Activated naive CD4-positive, alpha-beta T cell treated with Interleukin-2 at 50 U/mL for 16 hours (primary cell): ENCODE results near the gene P3H2.

Experiments
- DNase-seq: peaks from one replicate; pipeline ENCODE4 v3.0.0-alpha.2; 2020

P3H2 gene

DNA sequence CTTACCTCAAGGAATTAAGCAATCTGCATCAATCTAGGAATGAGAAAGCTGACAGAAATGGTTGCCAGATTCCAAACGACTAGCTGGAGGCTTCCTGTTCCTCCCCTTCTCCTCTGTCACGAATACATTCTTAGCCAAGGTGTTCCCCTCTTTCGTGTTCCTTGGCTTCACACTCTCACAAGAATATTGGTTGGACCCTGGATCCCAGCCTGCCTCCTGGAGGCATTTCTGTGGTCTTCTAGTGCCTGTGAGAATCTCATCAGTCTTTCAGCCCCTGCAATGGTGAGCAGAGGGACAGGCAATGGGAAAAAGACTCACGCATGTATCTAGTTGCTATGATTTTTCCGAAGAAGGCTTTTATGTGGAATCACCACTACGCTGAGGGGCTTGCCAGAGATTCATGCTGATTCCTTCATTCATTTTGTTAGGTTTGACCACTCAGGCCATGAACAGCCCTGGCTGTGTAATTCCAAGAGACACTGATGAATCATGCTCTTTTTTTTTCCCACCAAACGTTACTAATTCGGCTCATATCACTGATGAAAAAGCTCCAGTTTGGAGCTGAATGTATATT, 1.6 kb upstream of the P3H2 start:
- no peak for DNase-seq

- DNase-seq, result no peak
Observed at GRCh38 chr3:190121383-190121782, 686 bp upstream of the P3H2 start.

GRCh38 chr3:190121061-190121377, 322 bp upstream of the P3H2 start:
- no peak for DNase-seq

GRCh38 chr3:190119461-190120268, 1.0 kb downstream of the P3H2 start:
- no peak for DNase-seq

- no peak for DNase-seq
Observed at GRCh38 chr3:190118438-190118837, 2.3 kb downstream of the P3H2 start.

- DNase-seq, result no peak
Observed at GRCh38 chr3:190117981-190118380, 2.7 kb downstream of the P3H2 start.

- no peak for DNase-seq
Observed at GRCh38 chr3:190116551-190117067, 4.1 kb downstream of the P3H2 start.

GRCh38 chr3:190110826-190111225, 9.9 kb downstream of the P3H2 start:
- DNase-seq, result no peak

DNA sequence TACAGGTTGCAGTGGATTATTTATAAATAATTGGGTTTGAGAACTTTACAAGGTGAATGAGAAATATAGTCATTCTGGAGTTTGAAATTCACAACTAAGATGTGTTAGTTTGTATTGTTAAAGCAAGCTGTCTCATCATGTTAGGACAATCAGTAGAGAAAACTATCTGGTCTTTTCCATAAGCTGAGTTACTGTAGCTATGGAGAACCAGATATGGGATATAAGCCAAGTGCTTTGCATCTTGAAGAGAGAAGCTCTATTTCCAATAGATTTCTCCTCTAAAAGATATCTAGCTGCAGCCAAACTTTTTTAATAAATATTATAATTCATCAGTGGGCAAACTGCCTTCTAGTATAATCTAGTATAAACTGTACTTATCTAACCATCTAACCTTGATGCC, 11.3 kb downstream of the P3H2 start:
- DNase-seq, result no peak

DNA sequence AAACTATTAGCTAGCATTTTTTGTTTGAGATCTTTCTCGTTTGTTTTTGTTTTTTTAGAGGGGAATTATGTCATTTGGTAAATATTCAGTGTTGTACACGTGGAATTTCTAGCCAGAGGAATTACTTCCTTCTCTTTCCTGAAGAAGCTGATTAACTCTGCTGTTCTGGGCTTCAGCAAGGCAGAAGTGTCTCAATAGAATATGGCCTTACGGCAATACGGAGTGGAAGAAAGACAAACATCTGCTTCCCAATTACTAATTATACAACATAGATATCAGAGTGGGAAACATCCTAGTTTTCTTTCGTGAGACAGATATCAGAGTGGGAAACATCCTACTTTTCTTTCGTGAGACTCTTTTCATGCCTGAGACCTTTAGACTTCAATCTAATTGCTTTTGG, 11.9 kb downstream of the P3H2 start:
- DNase-seq, result no peak

DNA sequence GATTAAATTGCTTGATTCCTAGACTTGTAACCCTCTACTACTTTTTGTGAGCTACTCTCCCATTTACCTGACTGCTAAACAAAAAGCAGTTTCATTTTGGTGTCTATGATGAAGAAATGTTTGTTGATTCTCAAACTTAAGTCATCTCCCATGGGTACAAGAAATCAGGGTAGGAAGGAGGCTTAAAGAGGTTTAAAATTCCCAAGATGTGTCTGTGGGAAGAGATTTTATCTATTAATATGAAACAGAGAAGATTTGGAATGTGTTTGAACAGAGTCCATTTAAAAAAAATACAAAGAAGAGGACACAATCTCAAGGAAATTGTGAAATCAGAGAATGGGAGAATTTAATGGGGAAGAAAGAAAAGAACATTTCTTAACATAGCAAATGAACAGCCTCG, 14.8 kb downstream of the P3H2 start:
- no peak for DNase-seq

DNA sequence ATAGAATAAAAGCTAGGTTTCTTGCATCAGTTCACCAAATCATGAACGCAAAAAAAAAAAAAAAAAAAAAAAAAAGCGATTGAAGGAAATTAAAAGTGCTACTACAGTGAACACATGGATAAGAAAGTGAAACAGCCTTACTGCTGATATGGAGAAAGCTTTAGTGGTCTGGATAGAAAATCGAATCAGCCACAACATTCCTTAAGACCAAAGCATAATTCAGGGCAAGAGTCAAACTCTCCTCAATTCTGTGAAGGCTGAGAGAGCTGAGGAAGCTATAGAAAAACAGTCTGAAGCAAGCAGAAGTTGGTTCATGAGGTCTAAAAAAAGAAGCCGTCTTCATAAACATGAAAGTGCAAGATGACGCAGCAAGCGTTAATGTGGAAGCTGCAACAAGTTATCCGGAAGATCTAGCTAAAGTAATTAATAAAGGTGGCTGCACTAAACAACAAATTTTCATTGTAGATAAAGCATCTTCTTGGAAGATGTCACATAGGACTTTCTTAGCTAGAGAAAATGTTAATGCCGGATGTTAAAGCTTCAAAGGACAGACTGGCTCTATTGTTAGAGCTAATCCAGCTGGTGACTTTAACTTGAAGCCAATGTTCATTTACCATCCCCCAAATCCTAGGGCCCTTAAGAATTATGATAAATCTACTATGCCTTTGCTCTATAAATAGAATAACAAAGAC, 19.2 kb downstream of the P3H2 start:
- no peak for DNase-seq

GRCh38 chr3:190099099-190099498, 21.6 kb downstream of the P3H2 start:
- DNase-seq, result no peak

- no peak for DNase-seq
Observed at GRCh38 chr3:190097617-190098016, 23.1 kb downstream of the P3H2 start.

DNA sequence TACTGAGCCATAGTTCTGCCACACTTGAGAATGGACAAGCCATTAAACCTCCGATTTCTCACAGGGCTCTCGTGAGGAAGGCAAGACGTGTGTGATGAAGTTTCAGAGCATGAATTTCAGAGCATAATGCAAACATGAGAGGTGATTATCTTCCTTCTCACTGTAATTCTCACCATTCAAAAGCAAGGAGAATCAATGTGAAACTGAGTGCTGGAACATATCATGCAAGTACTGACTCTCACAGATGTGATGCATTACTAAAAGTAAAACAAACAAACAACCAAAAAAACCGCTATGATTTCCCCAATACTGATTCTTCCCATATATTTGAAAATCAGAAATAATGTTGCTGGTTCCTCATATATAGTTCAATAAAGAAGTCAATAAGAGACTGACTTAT, 23.7 kb downstream of the P3H2 start:
- no peak for DNase-seq

GRCh38 chr3:190096345-190096744, 24.4 kb downstream of the P3H2 start:
- DNase-seq, result no peak

DNA sequence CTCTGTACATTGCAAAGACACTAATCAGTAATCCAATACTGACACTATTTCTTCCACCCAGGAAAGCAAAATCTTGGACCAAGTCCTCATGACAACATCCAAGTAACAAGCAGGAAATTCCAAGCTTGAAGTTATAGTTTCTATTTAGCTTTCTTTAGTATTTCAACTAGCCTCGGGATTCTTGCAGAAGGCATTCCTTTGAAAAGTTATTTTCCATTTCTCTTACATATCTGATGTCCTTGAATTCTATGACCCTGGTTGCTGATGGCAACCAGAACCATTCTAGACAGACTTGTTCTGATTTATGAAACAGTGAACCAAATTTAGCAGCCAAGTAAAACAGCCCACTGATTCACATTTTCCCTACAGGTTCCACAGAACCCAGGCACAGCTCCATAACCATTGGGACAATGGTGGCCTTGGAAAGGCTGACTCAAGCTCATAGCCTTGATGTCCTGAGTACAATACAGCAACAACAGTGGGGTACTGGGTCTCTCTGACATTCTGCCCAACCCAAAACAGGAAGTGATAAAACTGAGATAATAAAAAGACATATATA, 26.5 kb downstream of the P3H2 start:
- DNase-seq, result no peak

- DNase-seq, result no peak
Observed at GRCh38 chr3:190092250-190092649, 28.4 kb downstream of the P3H2 start.

DNA sequence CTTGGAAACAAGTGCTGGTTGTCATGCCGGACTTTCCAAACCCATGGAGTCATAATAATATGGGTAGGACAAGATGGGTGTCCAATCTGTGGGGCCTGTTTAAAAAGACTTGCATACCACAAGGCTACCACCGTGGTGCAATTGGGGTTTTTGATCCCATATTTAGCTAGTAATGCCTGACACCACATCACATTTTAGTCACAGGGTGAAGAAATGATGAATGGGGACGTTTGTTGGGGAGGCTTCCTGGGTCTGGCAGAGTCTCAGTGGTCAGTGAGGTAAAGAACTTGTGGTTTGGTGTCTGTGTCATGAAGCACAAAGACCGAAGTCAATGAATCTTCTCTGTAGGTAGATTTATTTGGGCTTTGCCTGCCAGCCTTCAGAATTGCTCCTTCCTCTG, 31.0 kb downstream of the P3H2 start:
- no peak for DNase-seq

GRCh38 chr3:190088890-190089289, 31.8 kb downstream of the P3H2 start:
- DNase-seq, result no peak

DNA sequence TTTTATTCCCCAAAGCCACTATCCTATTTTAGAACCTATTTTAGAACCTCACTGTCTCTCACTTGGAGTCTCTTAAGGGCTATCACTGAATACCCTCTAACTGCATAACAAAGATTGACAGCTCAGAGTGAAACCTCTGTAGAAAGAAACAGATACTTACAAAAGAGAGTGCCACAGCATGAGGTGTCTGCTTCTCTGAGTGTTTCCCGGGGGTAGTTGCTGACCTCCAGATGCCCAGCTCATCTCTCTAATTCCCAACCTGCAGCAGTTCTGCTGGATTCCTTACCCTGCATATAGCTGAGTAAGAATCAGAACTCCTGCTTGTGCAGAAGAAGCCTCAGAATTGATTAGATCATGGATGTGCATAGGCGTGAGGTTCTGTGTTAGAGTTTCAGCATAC, 34.5 kb downstream of the P3H2 start:
- DNase-seq, result no peak

DNA sequence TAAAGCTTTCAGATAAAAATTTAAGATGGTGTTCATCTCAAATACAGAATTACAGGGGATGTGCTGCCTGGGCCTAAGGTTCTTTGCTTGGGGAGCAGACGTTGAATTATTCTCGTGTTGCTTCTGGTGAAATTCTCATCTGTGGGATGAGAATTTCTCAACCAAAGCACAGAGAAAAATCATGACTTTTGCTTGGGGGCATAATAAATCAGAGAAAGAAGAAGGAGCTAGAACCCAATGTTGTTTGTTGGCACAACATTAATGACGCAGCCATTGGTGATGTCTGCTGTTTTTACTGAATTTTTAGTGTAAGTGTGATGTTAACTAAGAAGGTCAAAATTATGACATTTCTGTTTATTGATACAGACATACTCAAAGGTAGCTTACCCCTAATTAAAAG, 35.7 kb downstream of the P3H2 start:
- no peak for DNase-seq

- DNase-seq, result no peak
Observed at GRCh38 chr3:190083635-190084034, 37.1 kb downstream of the P3H2 start.

- no peak for DNase-seq
Observed at GRCh38 chr3:190081389-190081788, 39.3 kb downstream of the P3H2 start.
